Cardiac muscle cell (in vitro differentiated cells and primary cell): Measurements from ENCODE around the gene ATP8B4. TPM values are rescaled to one million over a fixed set of nuclear protein-coding genes. Genes with fewer than 3 reads are reported as not detected.

Experiments used
- DNase-seq, 2 donors: peaks; one replicate each; pipeline versions ENCODE4 v3.0.0 to v3.0.0-alpha.2; 2010 to 2017; ENCODE audit warnings: low read depth in 1 of 2, low spot score in 1 of 2
- H3K27ac ChIP-seq: fragments of 200-600 bp; sonication (generic); 2 replicates; pipeline ENCODE4 v1.5.1; 2016
- H3K27me3 ChIP-seq: fragments of 200-600 bp; sonication (generic); 2 replicates; pipeline ENCODE4 v1.6.0; 2016; ENCODE audit warnings: control low read depth
- H3K36me3 ChIP-seq: fragments of 200-600 bp; sonication (generic); 2 replicates; pipeline ENCODE4 v1.5.1; 2016; ENCODE audit warnings: control low read depth
- H3K4me1 ChIP-seq: fragments of 200-600 bp; sonication (generic); 2 replicates; pipeline ENCODE4 v1.8.1; 2017; ENCODE audit warnings: low read depth, mild to moderate bottlenecking, mixed run types
- H3K4me3 ChIP-seq: fragments of 200-600 bp; sonication (generic); 2 replicates; pipeline ENCODE4 v1.5.1; 2016; ENCODE audit warnings: mild to moderate bottlenecking
- H3K9me3 ChIP-seq: fragments of 200-600 bp; sonication (generic); 2 replicates; pipeline ENCODE4 v1.5.1; 2017; ENCODE audit warnings: low read depth, mild to moderate bottlenecking, control low read depth
- polyA plus RNA-seq: library from polyadenylated mRNA; unstranded; fragments of >200 nt; fragmentation: Nextera tagmentation; extraction: Ambion mirVana; gene quantifications from 2 replicates; pipeline ENCODE4 v1.2.1, GENCODE V29; 2016
- total RNA-seq: library from RNA; depleted of rRNA; stranded (reverse); fragments of >200 nt; gene quantifications from 2 replicates; pipeline ENCODE4 v1.2.3, GENCODE V29; 2016
- TF ChIP-seq, protein P1 (sequence below): IDR thresholded peaks from 2 replicates; pipeline ENCODE4 v1.5.1; 2012; ENCODE audit warnings: low read depth, mild to moderate bottlenecking, low read length

Gene ATP8B4
- total and polyA plus RNA-seq, 2 experiments from 2014 or later: 0.09 to 0.12 TPM

DNA sequence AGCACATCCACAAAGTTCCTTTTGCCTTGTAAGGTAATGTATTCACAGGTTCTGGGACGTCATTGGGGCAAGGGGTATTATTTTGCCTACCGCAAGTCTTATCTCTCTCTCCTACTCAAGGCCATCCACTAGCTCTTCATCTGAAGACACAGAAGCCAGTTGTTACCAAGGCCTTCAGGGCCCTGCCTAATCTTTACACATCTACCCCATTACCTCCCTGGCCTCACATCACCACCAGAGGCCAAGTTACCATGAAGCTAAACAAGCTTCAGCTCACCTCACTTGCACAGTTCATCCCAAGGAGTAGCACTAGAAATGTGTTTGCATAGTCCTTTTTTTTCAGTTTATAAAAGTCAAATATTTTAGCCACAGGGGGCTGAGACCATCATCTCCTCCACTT is 34.1 kb downstream of the ATP8B4 start:
- no peak overlapping the region for H3K4me3 ChIP-seq
- H3K36me3 ChIP-seq: no peaks in the 10 kb centered on the region

GRCh38 chr15:50083424-50084025 is 35.5 kb downstream of the ATP8B4 start:
- H3K27me3 ChIP-seq: no peaks in the 10 kb centered on the region
- DNase-seq: no peak
- H3K4me3 ChIP-seq: no peak overlapping the region
- no peaks in the 10 kb centered on the region for H3K9me3 ChIP-seq
- no peak overlapping the region for H3K27ac ChIP-seq
- no peaks in the 10 kb centered on the region for H3K36me3 ChIP-seq
- H3K4me1 ChIP-seq: no peaks in the 10 kb centered on the region
- TF ChIP-seq, protein P1, sequence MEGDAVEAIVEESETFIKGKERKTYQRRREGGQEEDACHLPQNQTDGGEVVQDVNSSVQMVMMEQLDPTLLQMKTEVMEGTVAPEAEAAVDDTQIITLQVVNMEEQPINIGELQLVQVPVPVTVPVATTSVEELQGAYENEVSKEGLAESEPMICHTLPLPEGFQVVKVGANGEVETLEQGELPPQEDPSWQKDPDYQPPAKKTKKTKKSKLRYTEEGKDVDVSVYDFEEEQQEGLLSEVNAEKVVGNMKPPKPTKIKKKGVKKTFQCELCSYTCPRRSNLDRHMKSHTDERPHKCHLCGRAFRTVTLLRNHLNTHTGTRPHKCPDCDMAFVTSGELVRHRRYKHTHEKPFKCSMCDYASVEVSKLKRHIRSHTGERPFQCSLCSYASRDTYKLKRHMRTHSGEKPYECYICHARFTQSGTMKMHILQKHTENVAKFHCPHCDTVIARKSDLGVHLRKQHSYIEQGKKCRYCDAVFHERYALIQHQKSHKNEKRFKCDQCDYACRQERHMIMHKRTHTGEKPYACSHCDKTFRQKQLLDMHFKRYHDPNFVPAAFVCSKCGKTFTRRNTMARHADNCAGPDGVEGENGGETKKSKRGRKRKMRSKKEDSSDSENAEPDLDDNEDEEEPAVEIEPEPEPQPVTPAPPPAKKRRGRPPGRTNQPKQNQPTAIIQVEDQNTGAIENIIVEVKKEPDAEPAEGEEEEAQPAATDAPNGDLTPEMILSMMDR: no peak

More for the DNA sequence above, 34.1 kb downstream of the ATP8B4 start:
- H3K27ac ChIP-seq: no peak overlapping the region
- no peaks in the 10 kb centered on the region for H3K27me3 ChIP-seq
- no peaks in the 10 kb centered on the region for H3K9me3 ChIP-seq
- TF ChIP-seq, protein P1: no peak
- H3K4me1 ChIP-seq: no peaks in the 10 kb centered on the region
- DNase-seq: no peak

- Histone ChIP-seq H3K27me3 (no peaks in the 10 kb centered on the region), H3K36me3 (no peaks in the 10 kb centered on the region), H3K9me3 (no peaks in the 10 kb centered on the region), H3K27ac (no peak overlapping the region), H3K4me1 (no peaks in the 10 kb centered on the region), H3K4me3 (no peak overlapping the region)
- TF ChIP-seq, protein P1: no peak
- DNase-seq: no peak
Observed at GRCh38 chr15:50082066-50082465, 37.0 kb downstream of the ATP8B4 start.

GRCh38 chr15:50077651-50078050 is 41.4 kb downstream of the ATP8B4 start:
- no peak for DNase-seq
- H3K36me3 ChIP-seq: no peaks in the 10 kb centered on the region
- no peaks in the 10 kb centered on the region for H3K9me3 ChIP-seq
- H3K27ac ChIP-seq: no peak overlapping the region
- TF ChIP-seq, protein P1: no peak
- no peaks in the 10 kb centered on the region for H3K4me1 ChIP-seq
- H3K4me3 ChIP-seq: no peak overlapping the region
- peaks cover 2% of the 10 kb centered on the region for H3K27me3 ChIP-seq

DNA sequence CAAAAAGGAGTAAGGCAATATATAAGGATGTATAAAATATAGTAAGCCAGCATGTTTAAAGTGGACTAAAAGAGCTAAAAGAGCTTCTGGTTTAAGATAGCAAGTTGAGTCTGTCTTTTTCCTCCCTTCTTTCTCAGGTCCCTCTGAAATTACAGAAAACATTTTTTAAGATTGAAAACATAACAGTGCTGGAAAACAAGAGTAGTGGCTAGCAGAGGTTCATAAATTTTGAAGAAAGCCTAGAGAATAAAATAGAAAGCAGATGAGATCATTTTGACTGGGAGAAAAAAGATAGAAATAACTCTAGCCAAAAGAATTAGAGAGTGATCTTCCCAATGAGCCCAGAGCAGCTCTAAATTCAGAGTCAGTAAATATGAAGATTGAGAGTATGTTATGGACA is 41.9 kb downstream of the ATP8B4 start:
- DNase-seq: no peak
- no peaks in the 10 kb centered on the region for H3K36me3 ChIP-seq
- H3K4me1 ChIP-seq: no peaks in the 10 kb centered on the region
- H3K9me3 ChIP-seq: no peaks in the 10 kb centered on the region
- H3K27ac ChIP-seq: no peak overlapping the region
- no peak overlapping the region for H3K4me3 ChIP-seq
- TF ChIP-seq, protein P1: no peak
- peaks cover 2% of the 10 kb centered on the region for H3K27me3 ChIP-seq
